HL-60/S4 treated with retinoic acid at 250 ng/mL for 4 days and 3 days (cell line): ENCODE measurements around the gene MITF.
"Not testable (repeated sequence)": the region's sequence is repeated elsewhere in the genome, so short reads cannot be mapped to it uniquely, and the experiment has no call there.

ENCODE experiments used
- in situ Hi-C: fragments of 300-500 bp; cut with MboI; formaldehyde crosslinking; loops from 2 replicates; pipeline ENCODE4 v1.7.0; 2022; ENCODE audit warnings: low sequenced_read_pairs

The MITF gene

GRCh38 chr3:69901802-69902201 is 162.5 kb downstream of the MITF start:
- in situ Hi-C loops = no loop called here

GRCh38 chr3:69902386-69902785 is 163.1 kb downstream of the MITF start:
- in situ Hi-C loops = no loop called here

- in situ Hi-C loops = no loop called here
Measured at GRCh38 chr3:69906351-69906966, 167.2 kb downstream of the MITF start.

- in situ Hi-C loops = no loop called here
Measured at GRCh38 chr3:69907554-69907953, 168.3 kb downstream of the MITF start.

- in situ Hi-C loops = not testable (repeated sequence)
Measured at GRCh38 chr3:69909859-69910258, 170.6 kb downstream of the MITF start.

GRCh38 chr3:69913422-69913821 is 174.2 kb downstream of the MITF start:
- in situ Hi-C loops = no loop called here

- in situ Hi-C loops = no loop called here
Measured at GRCh38 chr3:69914395-69914794, 175.1 kb downstream of the MITF start.

GRCh38 chr3:69915726-69916125 is 176.5 kb downstream of the MITF start:
- in situ Hi-C loops = no loop called here

GRCh38 chr3:69920009-69920408 is 180.7 kb downstream of the MITF start:
- in situ Hi-C loops = not testable (repeated sequence)

- in situ Hi-C loops = no loop called here
Measured at GRCh38 chr3:69921651-69922050, 182.4 kb downstream of the MITF start.

- in situ Hi-C loops = no loop called here
Measured at GRCh38 chr3:69922521-69923000, 183.3 kb downstream of the MITF start.

- in situ Hi-C loops = no loop called here
Measured at GRCh38 chr3:69925506-69925905, 186.2 kb downstream of the MITF start.

GRCh38 chr3:69926385-69926784 is 187.1 kb downstream of the MITF start:
- in situ Hi-C loops = no loop called here

GRCh38 chr3:69927571-69927970 is 188.3 kb downstream of the MITF start:
- in situ Hi-C loops = no loop called here

GRCh38 chr3:69929019-69929418 is 189.8 kb downstream of the MITF start:
- in situ Hi-C loops = no loop called here

- in situ Hi-C loops = no loop called here
Measured at GRCh38 chr3:69930564-69930963, 191.3 kb downstream of the MITF start.

GRCh38 chr3:69932087-69932486 is 192.8 kb downstream of the MITF start:
- in situ Hi-C loops = no loop called here

GRCh38 chr3:69932501-69932900 is 193.2 kb downstream of the MITF start:
- in situ Hi-C loops = no loop called here

- in situ Hi-C loops = no loop called here
Measured at GRCh38 chr3:69934398-69934797, 195.1 kb downstream of the MITF start.

GRCh38 chr3:69936266-69936665 is 197.0 kb downstream of the MITF start:
- in situ Hi-C loops = no loop called here

- in situ Hi-C loops = no loop called here
Measured at GRCh38 chr3:69938061-69938460, 198.8 kb downstream of the MITF start.

GRCh38 chr3:69938931-69939330 is 199.7 kb downstream of the MITF start:
- in situ Hi-C loops = no loop called here

- in situ Hi-C loops = no loop called here
Measured at GRCh38 chr3:69941037-69941436, 201.8 kb downstream of the MITF start.
